Astrocyte of the spinal cord (primary cell): ENCODE measurements around the gene NCOA5.
"Not testable (repeated sequence)": the region's sequence is repeated elsewhere in the genome, so short reads cannot be mapped to it uniquely, and the experiment has no call there.

Experiments used
- DNase-seq: peaks from one replicate; pipeline ENCODE4 v3.0.0; 2011; ENCODE audit warnings: low read depth, low spot score
- H3K4me3 ChIP-seq: 2 replicates; pipeline ENCODE4 v1.5.1; 2011; ENCODE audit warnings: low read depth, mild to moderate bottlenecking, low read length, moderate library complexity
- in situ Hi-C: cut with HindIII; loops from 2 replicates; pipeline ENCODE4 v1.10.0; 2017; ENCODE audit warnings: low sequenced_read_pairs
- TF ChIP-seq, protein P1 (sequence below): IDR thresholded peaks from 2 replicates; pipeline ENCODE4 v1.5.1; 2012; ENCODE audit warnings: low read depth, mild to moderate bottlenecking, low read length, inconsistent platforms

Gene NCOA5

DNA sequence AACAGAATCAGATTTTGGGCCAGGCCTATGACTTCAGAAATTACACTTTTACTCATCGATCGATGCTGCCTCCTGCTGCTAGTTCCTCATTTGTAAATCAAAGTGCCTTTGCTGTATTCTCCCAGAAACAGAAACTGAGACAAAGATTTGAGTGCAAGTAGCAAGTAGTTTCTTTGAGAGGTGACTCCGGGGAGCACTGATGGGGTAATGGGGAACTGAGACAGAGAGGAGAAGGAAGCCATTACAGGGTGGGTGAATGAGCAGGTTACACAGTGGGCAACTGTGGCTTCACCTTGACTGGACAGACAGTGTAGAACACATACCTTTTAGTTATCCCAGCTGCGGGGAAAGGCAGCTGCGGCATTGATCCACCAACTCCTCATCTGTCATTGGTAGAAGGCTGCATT lies 18.7 kb upstream of the NCOA5 start:
- TF ChIP-seq, protein P1, sequence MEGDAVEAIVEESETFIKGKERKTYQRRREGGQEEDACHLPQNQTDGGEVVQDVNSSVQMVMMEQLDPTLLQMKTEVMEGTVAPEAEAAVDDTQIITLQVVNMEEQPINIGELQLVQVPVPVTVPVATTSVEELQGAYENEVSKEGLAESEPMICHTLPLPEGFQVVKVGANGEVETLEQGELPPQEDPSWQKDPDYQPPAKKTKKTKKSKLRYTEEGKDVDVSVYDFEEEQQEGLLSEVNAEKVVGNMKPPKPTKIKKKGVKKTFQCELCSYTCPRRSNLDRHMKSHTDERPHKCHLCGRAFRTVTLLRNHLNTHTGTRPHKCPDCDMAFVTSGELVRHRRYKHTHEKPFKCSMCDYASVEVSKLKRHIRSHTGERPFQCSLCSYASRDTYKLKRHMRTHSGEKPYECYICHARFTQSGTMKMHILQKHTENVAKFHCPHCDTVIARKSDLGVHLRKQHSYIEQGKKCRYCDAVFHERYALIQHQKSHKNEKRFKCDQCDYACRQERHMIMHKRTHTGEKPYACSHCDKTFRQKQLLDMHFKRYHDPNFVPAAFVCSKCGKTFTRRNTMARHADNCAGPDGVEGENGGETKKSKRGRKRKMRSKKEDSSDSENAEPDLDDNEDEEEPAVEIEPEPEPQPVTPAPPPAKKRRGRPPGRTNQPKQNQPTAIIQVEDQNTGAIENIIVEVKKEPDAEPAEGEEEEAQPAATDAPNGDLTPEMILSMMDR: no peak
- DNase-seq: no peak
- in situ Hi-C loops: no loop called here
- H3K4me3 ChIP-seq: no peak overlapping the region

DNA sequence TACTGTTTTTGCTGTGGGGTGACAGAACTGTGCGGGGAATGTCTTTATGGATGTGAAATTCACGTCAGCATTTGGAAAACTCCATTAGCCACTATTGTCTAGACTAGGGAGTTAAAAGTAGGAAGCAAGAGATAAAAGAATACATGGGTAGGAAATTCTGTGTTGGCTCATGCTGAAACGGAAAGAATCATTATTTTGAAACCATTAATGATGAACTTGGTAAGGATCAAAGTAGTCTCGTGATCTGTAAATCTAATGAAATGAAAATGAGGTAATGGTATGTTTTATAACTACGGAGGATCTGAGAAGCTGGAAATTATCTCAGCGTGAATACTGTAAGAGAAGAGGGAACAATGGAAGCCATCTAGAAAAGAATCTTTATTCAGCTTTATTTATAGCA lies 17.3 kb upstream of the NCOA5 start:
- in situ Hi-C loops: no loop called here
- no peak overlapping the region for H3K4me3 ChIP-seq
- DNase-seq: no peak
- TF ChIP-seq, protein P1: no peak

DNA sequence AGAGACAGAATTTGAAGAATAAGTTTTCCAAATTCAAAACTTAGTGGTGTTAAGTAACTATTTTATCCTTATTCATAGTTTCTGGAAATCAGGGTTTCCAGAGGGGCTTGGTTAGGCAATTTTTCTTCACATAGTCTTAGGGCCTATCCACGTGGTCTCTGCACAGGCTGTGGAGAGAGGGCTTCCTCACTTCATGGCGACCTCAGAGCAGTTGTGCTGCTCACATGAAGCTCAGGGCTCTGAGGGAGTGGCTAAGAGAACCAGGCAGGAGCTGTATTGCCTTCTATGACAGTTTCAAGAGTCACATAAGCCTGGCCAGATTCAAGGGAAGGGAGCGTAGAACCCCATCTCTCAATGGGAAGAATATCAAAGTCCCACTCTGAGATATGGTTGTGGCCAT lies 14.5 kb upstream of the NCOA5 start:
- no peak for DNase-seq
- no peak overlapping the region for H3K4me3 ChIP-seq
- in situ Hi-C loops: no loop called here
- TF ChIP-seq, protein P1: no peak

DNA sequence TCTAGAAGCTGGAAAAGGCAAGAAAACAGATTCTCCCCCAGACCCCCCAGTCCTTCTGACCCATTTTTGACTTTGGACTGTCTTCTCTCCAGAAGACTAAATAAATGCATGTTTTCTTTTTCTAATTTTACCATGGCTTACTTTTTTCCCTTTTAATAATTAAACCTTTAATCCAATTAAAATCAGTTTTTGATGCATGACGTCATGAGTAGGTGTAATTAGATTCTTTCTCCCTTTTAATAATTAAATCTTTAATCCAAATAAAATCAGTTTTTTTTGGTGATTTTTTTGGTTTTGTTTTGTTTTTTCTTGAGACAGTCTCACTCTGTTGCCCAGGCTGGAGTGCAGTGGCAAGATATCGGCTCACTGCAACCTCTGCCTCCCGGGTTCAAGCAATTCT lies 13.2 kb upstream of the NCOA5 start:
- DNase-seq: no peak
- TF ChIP-seq, protein P1: no peak
- no peak overlapping the region for H3K4me3 ChIP-seq
- in situ Hi-C loops: no loop called here

DNA sequence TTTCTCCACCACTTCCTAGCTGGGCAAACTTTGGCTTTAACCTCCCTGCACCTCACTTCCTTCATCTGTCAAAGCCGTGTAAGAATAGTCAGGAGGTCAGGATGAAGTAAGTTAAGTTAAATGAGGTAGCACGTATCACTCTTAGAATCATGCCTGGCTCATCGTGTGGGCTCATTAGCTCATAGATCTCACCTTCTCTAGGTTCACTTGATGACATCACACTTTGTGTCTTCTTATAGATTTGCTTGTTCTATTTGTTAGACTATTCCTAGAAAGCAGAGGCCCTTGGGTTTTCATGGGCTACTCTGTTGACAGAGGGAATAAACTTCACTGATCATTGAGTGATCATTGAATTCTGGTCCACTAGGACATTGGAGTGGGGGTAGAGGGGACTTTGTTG lies 12.2 kb upstream of the NCOA5 start:
- no peak for DNase-seq
- in situ Hi-C loops: no loop called here
- H3K4me3 ChIP-seq: no peak overlapping the region
- TF ChIP-seq, protein P1: no peak

DNA sequence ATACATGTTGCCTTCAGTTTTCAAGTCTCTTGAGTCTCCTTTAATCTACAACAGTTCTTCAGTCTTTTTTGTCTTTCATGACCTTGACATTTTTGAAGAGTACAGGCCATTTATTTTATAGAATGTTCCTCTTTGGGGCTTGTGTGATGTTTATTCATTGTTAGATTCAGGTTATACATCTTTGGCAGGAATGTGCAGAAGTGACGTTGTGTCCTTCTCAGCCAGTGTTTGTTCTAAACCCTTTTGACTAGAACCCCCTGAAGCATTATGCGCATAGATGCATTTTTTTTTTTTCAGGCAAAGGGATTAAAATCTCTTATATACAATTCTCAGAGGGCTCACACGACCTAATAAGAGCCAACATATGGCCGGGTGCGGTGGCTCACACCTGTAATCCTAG lies 11.2 kb upstream of the NCOA5 start:
- TF ChIP-seq, protein P1: no peak
- in situ Hi-C loops: no loop called here
- DNase-seq: no peak
- H3K4me3 ChIP-seq: no peak overlapping the region

DNA sequence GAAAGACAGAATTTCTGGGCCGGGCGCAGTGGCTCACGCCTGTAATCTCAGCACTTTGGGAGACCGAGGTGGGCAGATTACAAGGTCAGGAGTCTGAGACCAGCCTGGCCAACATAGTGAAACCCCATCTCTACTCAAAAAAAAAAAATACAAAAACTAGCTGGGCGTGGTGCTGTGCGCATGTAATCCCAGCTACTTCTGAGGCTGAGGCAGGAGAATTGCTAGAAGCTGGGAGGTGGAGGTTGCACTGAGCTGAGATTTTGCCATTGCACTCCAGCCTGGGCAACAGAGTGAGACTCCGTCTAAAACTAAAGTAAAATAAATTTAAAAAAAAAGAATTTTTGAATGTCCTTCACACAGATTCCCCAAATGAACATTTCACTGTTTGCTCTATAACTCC lies 10.7 kb upstream of the NCOA5 start:
- DNase-seq, in situ Hi-C loops, H3K4me3 ChIP-seq: not testable (repeated sequence)
